Trophoblast cell (in vitro differentiated cells and primary cell): ENCODE results near the gene UNC13A.

Source experiments
- DNase-seq, 2 donors: peaks; one replicate each; pipeline ENCODE4 v3.0.0-alpha.2; 2016
- H2AFZ ChIP-seq: 2 replicates; pipeline ENCODE4 v1.6.1; 2013; ENCODE audit warnings: low read length, moderate library complexity, mild to moderate bottlenecking; ENCODE audit not compliant: insufficient read depth, poor library complexity
- H2AK5ac ChIP-seq: 2 replicates; pipeline ENCODE4 v1.6.1; 2013; ENCODE audit warnings: mild to moderate bottlenecking, low read length
- H2BK120ac ChIP-seq: 2 replicates; pipeline ENCODE4 v1.6.1; 2013; ENCODE audit warnings: low read length, mild to moderate bottlenecking, moderate library complexity; ENCODE audit not compliant: insufficient read depth, poor library complexity
- H2BK12ac ChIP-seq: 2 replicates; pipeline ENCODE4 v1.6.1; 2013; ENCODE audit warnings: mild to moderate bottlenecking, low read length, moderate library complexity
- H2BK5ac ChIP-seq: 2 replicates; pipeline ENCODE4 v1.6.1; 2013; ENCODE audit warnings: low read length, low read depth, moderate library complexity, mild to moderate bottlenecking; ENCODE audit not compliant: poor library complexity
- H3K14ac ChIP-seq: 2 replicates; pipeline ENCODE4 v1.6.1; 2013; ENCODE audit warnings: mild to moderate bottlenecking, low read length
- H3K18ac ChIP-seq: 2 replicates; pipeline ENCODE4 v1.6.1; 2013; ENCODE audit warnings: mild to moderate bottlenecking, low read length
- H3K23ac ChIP-seq: 2 replicates; pipeline ENCODE4 v1.6.1; 2013; ENCODE audit warnings: low read length
- H3K27ac ChIP-seq: 2 replicates; pipeline ENCODE4 v1.5.1; 2013; ENCODE audit warnings: low read depth, mild to moderate bottlenecking, inconsistent platforms, low read length, moderate library complexity
- H3K27me3 ChIP-seq: 2 replicates; pipeline ENCODE4 v1.6.1; 2013; ENCODE audit warnings: inconsistent platforms, mild to moderate bottlenecking, low read length, moderate library complexity; ENCODE audit not compliant: insufficient read depth
- H3K36me3 ChIP-seq, 2 experiments: 1 replicate in 1 of 2; 2 replicates in 1 of 2; pipeline ENCODE4 v1.6.1; 2013; ENCODE audit warnings: low read length in 2 of 2, mild to moderate bottlenecking in 2 of 2, moderate library complexity in 1 of 2; ENCODE audit not compliant: insufficient read depth in 2 of 2, control insufficient read depth in 1 of 2
- H3K4ac ChIP-seq: 2 replicates; pipeline ENCODE4 v1.6.1; 2013; ENCODE audit warnings: low read depth, mild to moderate bottlenecking, low read length, moderate library complexity
- H3K4me1 ChIP-seq, 2 experiments: 1 replicate in 1 of 2; 2 replicates in 1 of 2; pipeline ENCODE4 v1.6.1; 2013; ENCODE audit warnings: low read length in 2 of 2, mild to moderate bottlenecking in 2 of 2, moderate library complexity in 1 of 2; ENCODE audit not compliant: insufficient read depth in 2 of 2, control insufficient read depth in 1 of 2
- H3K4me2 ChIP-seq: 2 replicates; pipeline ENCODE4 v1.6.1; 2013; ENCODE audit warnings: inconsistent platforms, mild to moderate bottlenecking, low read length, moderate library complexity
- H3K4me3 ChIP-seq: 2 replicates; pipeline ENCODE4 v1.5.1; 2013; ENCODE audit warnings: mild to moderate bottlenecking, low read depth, low read length, inconsistent platforms
- H3K79me1 ChIP-seq: one replicate; pipeline ENCODE4 v1.6.1; 2013; ENCODE audit warnings: low read length
- H3K79me2 ChIP-seq: 2 replicates; pipeline ENCODE4 v1.6.1; 2013; ENCODE audit warnings: low read length, mild to moderate bottlenecking; ENCODE audit not compliant: control insufficient read depth, insufficient read depth, poor library complexity
- H3K9ac ChIP-seq: 2 replicates; pipeline ENCODE4 v1.6.1; 2013; ENCODE audit warnings: mild to moderate bottlenecking, low read length
- H3K9me3 ChIP-seq: 2 replicates; pipeline ENCODE4 v1.6.1; 2013; ENCODE audit warnings: low read depth, mild to moderate bottlenecking, control low read depth, inconsistent platforms, low read length; ENCODE audit not compliant: insufficient read depth
- H4K12ac ChIP-seq: 2 replicates; pipeline ENCODE4 v1.6.1; 2013; ENCODE audit warnings: low read depth, mild to moderate bottlenecking, low read length, moderate library complexity
- H4K8ac ChIP-seq: 2 replicates; pipeline ENCODE4 v1.6.1; 2013; ENCODE audit warnings: low read depth, mild to moderate bottlenecking, low read length, moderate library complexity
- H4K91ac ChIP-seq: one replicate; pipeline ENCODE4 v1.6.1; 2013; ENCODE audit warnings: low read depth, mild to moderate bottlenecking, low read length, moderate library complexity
- WGBS: extraction: QIAGEN DNeasy Blood & Tissue Kit; methylation state at CpG from one replicate; pipeline ENCODE4 v1.1.7; 2013; ENCODE audit warnings: missing lambda C conversion rate; ENCODE audit not compliant: insufficient read length, insufficient coverage; ENCODE audit errors: extremely low coverage; 5-methylcytosine and 5-hydroxymethylcytosine counted together

UNC13A gene

DNA sequence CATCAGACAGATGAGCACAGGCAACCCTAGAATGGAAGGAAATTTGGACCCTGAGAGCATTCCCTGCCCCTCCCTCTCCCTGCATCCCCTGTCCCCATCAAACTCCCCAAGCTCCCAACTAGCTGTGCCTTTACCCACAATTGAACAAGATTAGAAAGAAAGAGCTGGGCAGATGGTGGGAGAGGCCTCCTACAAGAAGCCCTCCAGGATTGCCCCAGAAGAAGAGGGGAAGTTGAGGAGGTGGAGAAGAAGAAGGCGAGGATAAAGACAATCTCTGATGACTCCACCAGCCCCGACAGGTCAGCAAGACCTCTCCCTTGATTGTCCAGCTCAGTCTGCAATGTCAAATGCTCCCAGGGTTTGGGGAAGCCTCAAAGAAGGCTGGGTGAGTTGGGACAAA is 11.9 kb downstream of the UNC13A start:
- Histone ChIP-seq H2BK120ac (no peak overlapping the region), H2BK5ac (no peak overlapping the region), H4K8ac (no peak overlapping the region), H2BK12ac (no peak overlapping the region), H3K14ac (no peak overlapping the region), H3K79me2 (no peaks in the 10 kb centered on the region), H3K23ac (no peak overlapping the region), H2AK5ac (no peak overlapping the region), H4K91ac (no peak overlapping the region), H3K27ac (no peak overlapping the region), H3K36me3 (no peaks in the 10 kb centered on the region), H3K4me3 (no peak overlapping the region), H4K12ac (no peak overlapping the region), H3K4ac (no peak overlapping the region), H3K18ac (no peak overlapping the region), H3K9me3 (no peaks in the 10 kb centered on the region), H2AFZ (no peak overlapping the region), H3K4me2 (no peak overlapping the region), H3K27me3 (no peaks in the 10 kb centered on the region), H3K79me1 (no peaks in the 10 kb centered on the region), H3K9ac (no peak overlapping the region), H3K4me1 (no peaks in the 10 kb centered on the region)
- no peak for DNase-seq
- WGBS, result no CpG with 5 or more reads among the region's 2 CpGs

DNA sequence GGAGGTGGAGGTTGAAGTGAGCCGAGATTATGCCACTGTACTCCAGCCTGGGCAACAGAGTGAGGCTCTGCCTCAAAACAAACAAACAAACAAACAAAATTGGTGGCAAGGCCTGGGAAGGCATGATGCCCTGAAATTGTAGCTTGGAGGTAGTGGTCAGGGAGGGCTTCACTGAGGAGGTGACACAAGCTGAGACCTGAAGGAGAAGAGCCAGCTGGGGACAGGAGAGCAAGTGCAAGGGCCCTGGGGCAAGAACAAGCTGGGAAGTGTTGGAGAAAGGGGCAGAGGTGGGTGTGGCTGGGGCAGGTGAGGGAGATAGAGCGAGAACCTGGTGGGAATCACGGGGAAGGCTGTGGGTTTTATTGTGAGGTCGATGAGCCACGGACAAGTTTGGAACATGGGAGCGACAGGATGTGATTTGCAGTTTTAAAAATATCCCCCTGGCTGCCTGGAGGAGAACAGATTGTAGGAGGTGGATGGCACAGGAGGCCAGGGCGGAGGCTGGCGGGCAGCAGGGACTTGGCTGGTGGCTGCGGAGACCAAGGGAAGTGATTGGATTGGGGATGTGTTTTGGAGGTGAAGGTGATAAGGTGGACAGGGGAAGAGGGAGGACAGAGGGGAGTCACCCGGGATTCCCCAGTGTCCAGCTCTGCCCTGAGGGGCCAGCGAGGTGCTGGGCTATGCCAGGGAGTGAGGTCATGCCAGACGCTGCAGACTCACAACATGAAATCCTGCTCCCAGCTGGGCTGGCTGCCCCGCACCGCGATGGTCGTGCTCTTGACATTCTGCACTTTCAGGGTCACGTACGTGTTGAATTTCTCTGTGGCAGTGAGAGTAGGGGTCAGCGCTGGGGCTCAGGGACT is 14.0 kb downstream of the UNC13A start:
- no peak overlapping the region for H3K23ac ChIP-seq
- WGBS, result no CpG with 5 or more reads among the region's 19 CpGs
- no peak overlapping the region for H3K4me3 ChIP-seq
- no peak overlapping the region for H4K8ac ChIP-seq
- no peak for DNase-seq
- no peak overlapping the region for H2BK5ac ChIP-seq
- H2BK12ac ChIP-seq, result no peak overlapping the region
- H2AK5ac ChIP-seq, result no peak overlapping the region
- no peaks in the 10 kb centered on the region for H3K79me2 ChIP-seq
- no peaks in the 10 kb centered on the region for H3K79me1 ChIP-seq
- no peak overlapping the region for H2AFZ ChIP-seq
- no peaks in the 10 kb centered on the region for H3K4me1 ChIP-seq
- no peak overlapping the region for H4K91ac ChIP-seq
- H2BK120ac ChIP-seq, result no peak overlapping the region
- H3K18ac ChIP-seq, result no peak overlapping the region
- H3K27me3 ChIP-seq, result no peaks in the 10 kb centered on the region
- no peaks in the 10 kb centered on the region for H3K36me3 ChIP-seq
- H3K4me2 ChIP-seq, result no peak overlapping the region
- no peak overlapping the region for H3K4ac ChIP-seq
- H3K27ac ChIP-seq, result no peak overlapping the region
- H3K9ac ChIP-seq, result no peak overlapping the region
- H3K14ac ChIP-seq, result no peak overlapping the region
- H3K9me3 ChIP-seq, result no peaks in the 10 kb centered on the region
- no peak overlapping the region for H4K12ac ChIP-seq

DNA sequence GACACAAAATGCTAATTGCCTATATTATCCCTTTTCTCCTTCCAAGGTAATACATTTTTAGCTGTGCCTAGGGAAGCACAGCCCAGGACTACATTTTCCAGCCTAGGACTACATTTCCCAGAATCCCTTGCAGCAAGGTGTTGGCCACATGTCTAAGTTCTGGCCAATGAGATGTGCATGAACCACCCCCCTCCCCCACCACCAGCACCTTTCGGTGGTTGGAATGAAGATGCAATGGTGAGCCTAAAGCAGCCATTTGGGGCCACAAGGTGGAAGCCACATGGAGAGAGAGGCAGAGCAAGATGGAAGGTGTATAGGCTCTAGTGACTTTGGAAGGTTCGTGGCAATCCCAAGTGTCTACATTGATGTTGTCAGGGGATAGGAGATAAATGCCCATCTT is 16.2 kb downstream of the UNC13A start:
- Histone ChIP-seq H3K27ac (no peak overlapping the region), H2BK120ac (no peak overlapping the region)
- no CpG with 5 or more reads among the region's 2 CpGs for WGBS

DNA sequence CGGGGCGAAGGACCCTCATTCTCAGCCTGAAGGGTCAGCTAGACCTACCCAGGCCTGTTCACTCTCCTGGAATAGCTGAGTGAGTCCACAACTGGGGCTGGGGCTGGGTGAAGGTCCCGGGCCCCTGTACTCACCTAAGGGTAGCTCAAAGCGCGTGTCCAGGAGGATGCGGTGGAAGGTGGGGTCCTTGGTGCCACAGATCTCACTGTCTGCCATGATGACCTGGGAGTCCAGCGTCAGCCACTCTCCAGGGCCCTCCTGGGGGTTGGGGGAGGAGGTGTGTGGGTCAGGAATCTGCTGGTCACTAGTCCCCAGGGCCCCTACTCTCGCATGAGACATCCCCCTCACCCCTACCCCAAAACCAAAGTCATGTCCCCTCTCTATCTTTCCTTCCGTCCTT is 18.7 kb downstream of the UNC13A start:
- H3K79me1 ChIP-seq, result no peaks in the 10 kb centered on the region
- H3K18ac ChIP-seq, result no peak overlapping the region
- H3K27ac ChIP-seq, result no peak overlapping the region
- WGBS, result no CpG with 5 or more reads among the region's 9 CpGs
- no peaks in the 10 kb centered on the region for H3K4me1 ChIP-seq
- H3K79me2 ChIP-seq, result no peaks in the 10 kb centered on the region
- H4K8ac ChIP-seq, result no peak overlapping the region
- H3K4me3 ChIP-seq, result no peak overlapping the region
- H3K36me3 ChIP-seq, result no peaks in the 10 kb centered on the region
- H2BK12ac ChIP-seq, result no peak overlapping the region
- H3K14ac ChIP-seq, result no peak overlapping the region
- no peak overlapping the region for H4K91ac ChIP-seq
- H3K9ac ChIP-seq, result no peak overlapping the region
- no peak overlapping the region for H2BK120ac ChIP-seq
- H2AK5ac ChIP-seq, result no peak overlapping the region
- H2BK5ac ChIP-seq, result no peak overlapping the region
- H4K12ac ChIP-seq, result no peak overlapping the region
- H3K4me2 ChIP-seq, result no peak overlapping the region
- H3K23ac ChIP-seq, result no peak overlapping the region
- DNase-seq, result no peak
- no peak overlapping the region for H2AFZ ChIP-seq
- peaks cover 6% of the 10 kb centered on the region for H3K9me3 ChIP-seq
- no peaks in the 10 kb centered on the region for H3K27me3 ChIP-seq
- H3K4ac ChIP-seq, result no peak overlapping the region

More for the DNA sequence above, 16.2 kb downstream of the UNC13A start:
- no peaks in the 10 kb centered on the region for H3K4me1 ChIP-seq
- no peak overlapping the region for H3K4me2 ChIP-seq
- H3K36me3 ChIP-seq, result no peaks in the 10 kb centered on the region
- H4K12ac ChIP-seq, result no peak overlapping the region
- H3K14ac ChIP-seq, result no peak overlapping the region
- no peak overlapping the region for H3K4ac ChIP-seq
- H2AFZ ChIP-seq, result no peak overlapping the region
- no peak overlapping the region for H3K18ac ChIP-seq
- H3K9me3 ChIP-seq, result no peaks in the 10 kb centered on the region
- peak; percentile 76 to 83 for DNase-seq
- H3K4me3 ChIP-seq, result no peak overlapping the region
- no peak overlapping the region for H3K9ac ChIP-seq
- no peaks in the 10 kb centered on the region for H3K79me1 ChIP-seq
- H4K91ac ChIP-seq, result no peak overlapping the region
- H3K23ac ChIP-seq, result no peak overlapping the region
- no peak overlapping the region for H2AK5ac ChIP-seq
- no peak overlapping the region for H2BK5ac ChIP-seq
- H2BK12ac ChIP-seq, result no peak overlapping the region
- H4K8ac ChIP-seq, result no peak overlapping the region
- H3K79me2 ChIP-seq, result no peaks in the 10 kb centered on the region
- no peaks in the 10 kb centered on the region for H3K27me3 ChIP-seq
